H7 (cell line): ENCODE measurements around the gene SUPT5H. TPM values are rescaled to one million over a fixed set of nuclear protein-coding genes. Genes with fewer than 3 reads are reported as not detected.

ENCODE experiments used
- DNase-seq: peaks from one replicate; pipeline ENCODE4 v3.0.0; 2012
- H3K27me3 ChIP-seq: 2 replicates; pipeline ENCODE4 v1.6.0; 2011; ENCODE audit warnings: mild to moderate bottlenecking, low read length; ENCODE audit not compliant: control insufficient read depth, insufficient read depth
- H3K36me3 ChIP-seq: replicated peaks from 2 replicates; pipeline ENCODE4 v1.5.1; 2011; ENCODE audit warnings: low read length; ENCODE audit not compliant: control insufficient read depth, insufficient read depth
- H3K4me3 ChIP-seq: 2 replicates; pipeline ENCODE4 v1.5.1; 2011; ENCODE audit warnings: low read depth, mild to moderate bottlenecking, control low read depth, low read length, moderate library complexity; ENCODE audit not compliant: insufficient read depth
- total RNA-seq: library from RNA; depleted of rRNA; stranded (reverse); fragments of >200 nt; shearing (Covaris generic); gene quantifications from 2 replicates; pipeline ENCODE4 v1.2.3, GENCODE V29; 2014

SUPT5H gene
- total RNA-seq, 1 experiment from 2014 or later: 82.1 TPM

- H3K4me3 ChIP-seq: peak overlapping the region; percentile 87
- H3K36me3 ChIP-seq: peaks cover 18% of the 10 kb centered on the region
- H3K27me3 ChIP-seq: no peaks in the 10 kb centered on the region
- peak; percentile 75 for DNase-seq
Observed at GRCh38 chr19:39413911-39414608, 31.3 kb upstream of the SUPT5H start.

GRCh38 chr19:39415111-39416046 is 30.0 kb upstream of the SUPT5H start:
- peak; percentile 83 for DNase-seq
- H3K4me3 ChIP-seq: no peak overlapping the region
- no peaks in the 10 kb centered on the region for H3K27me3 ChIP-seq
- H3K36me3 ChIP-seq: peaks cover 20% of the 10 kb centered on the region

- Histone ChIP-seq H3K36me3 (peaks cover 24% of the 10 kb centered on the region), H3K27me3 (no peaks in the 10 kb centered on the region), H3K4me3 (no peak overlapping the region)
- DNase-seq: peak; percentile 86
Observed at GRCh38 chr19:39416152-39417120, 28.9 kb upstream of the SUPT5H start.

DNA sequence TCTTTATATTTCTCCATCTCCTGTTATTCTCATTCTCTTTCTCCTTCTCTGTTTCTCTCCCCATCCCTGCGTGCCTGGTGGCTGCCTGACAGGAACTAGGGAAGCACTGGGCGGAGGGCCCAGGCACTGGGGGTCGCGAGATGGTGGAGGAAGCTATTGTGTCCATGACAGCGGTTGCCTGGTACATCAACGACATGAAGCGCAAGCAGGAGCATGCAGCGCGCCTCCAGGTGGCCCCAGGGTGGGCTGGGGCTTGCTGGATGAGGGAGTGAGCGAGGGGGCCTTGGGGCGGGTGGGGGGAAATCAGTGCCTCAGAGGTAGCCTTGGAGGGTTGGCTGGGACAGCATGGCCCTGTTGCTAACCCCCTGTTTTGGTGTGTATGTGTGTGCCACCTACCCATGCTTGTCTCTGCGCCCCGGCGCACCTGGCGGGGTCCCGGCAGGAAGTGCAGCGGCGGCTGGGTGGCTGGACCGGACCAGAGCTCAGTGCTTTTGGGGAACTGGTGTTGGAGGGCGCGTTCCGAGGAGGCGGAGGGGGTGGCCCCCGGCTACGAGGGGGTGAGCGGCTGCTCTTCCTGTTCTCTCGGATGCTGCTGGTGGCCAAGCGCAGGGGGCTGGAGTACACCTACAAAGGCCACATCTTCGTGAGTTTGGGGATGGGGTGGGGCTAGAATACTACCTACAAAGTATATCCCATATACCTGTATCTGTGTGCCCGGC is 27.8 kb upstream of the SUPT5H start:
- Histone ChIP-seq H3K36me3 (peaks cover 28% of the 10 kb centered on the region), H3K27me3 (no peaks in the 10 kb centered on the region), H3K4me3 (no peak overlapping the region)
- DNase-seq: peak; percentile 41

DNA sequence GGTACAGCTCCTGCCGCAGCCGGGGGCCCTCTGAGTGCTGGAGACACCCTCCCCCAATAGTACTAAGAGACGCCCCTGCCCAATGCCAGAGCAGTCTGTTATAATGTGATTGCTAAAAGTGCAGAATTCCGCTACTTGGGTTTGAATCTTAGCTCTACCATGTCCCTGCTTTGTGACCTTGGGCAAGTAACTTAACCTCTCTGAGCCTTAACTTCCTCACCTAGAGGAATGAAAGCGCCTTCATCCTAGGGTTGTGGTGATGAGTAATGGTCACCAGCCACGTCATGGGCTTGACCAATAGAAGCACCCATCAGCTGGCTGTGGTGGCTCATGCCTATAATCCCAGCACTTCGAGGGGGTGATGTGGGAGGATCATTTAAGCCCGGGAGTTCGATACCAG is 26.4 kb upstream of the SUPT5H start:
- DNase-seq: no peak
- H3K36me3 ChIP-seq: peaks cover 35% of the 10 kb centered on the region
- H3K4me3 ChIP-seq: no peak overlapping the region
- H3K27me3 ChIP-seq: no peaks in the 10 kb centered on the region

DNA sequence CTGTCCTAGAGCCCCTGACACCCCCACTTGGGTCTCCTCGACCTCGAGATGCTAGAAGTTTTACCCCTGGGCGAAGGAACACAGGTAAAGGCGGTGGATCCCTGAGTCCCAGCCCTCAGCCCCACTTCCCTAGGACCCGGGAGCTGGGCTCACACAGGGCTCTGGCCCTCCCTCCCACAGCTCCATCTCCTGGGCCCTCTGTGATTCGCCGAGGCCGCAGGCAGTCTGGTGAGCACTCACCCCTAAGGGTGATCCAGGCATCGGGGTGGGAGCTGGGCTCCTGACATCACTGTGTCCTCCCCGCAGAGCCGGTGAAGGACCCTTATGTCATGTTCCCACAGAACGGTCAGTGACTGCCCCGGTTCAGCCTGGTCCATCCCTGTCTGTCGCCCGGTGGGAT is 24.6 kb upstream of the SUPT5H start:
- DNase-seq: peak; percentile 33
- Histone ChIP-seq H3K36me3 (peaks cover 40% of the 10 kb centered on the region), H3K4me3 (no peak overlapping the region), H3K27me3 (no peaks in the 10 kb centered on the region)

- Histone ChIP-seq H3K4me3 (no peak overlapping the region), H3K36me3 (peaks cover 31% of the 10 kb centered on the region)
- DNase-seq: peak; percentile 27
Observed at GRCh38 chr19:39422020-39422419, 23.4 kb upstream of the SUPT5H start.

GRCh38 chr19:39423258-39424086 is 21.9 kb upstream of the SUPT5H start:
- Histone ChIP-seq H3K27me3 (no peaks in the 10 kb centered on the region), H3K4me3 (no peak overlapping the region), H3K36me3 (peaks cover 30% of the 10 kb centered on the region)
- DNase-seq: peak; percentile 39

More at GRCh38 chr19:39422020-39422419, 23.4 kb upstream of the SUPT5H start:
- H3K27me3 ChIP-seq: no peaks in the 10 kb centered on the region

DNA sequence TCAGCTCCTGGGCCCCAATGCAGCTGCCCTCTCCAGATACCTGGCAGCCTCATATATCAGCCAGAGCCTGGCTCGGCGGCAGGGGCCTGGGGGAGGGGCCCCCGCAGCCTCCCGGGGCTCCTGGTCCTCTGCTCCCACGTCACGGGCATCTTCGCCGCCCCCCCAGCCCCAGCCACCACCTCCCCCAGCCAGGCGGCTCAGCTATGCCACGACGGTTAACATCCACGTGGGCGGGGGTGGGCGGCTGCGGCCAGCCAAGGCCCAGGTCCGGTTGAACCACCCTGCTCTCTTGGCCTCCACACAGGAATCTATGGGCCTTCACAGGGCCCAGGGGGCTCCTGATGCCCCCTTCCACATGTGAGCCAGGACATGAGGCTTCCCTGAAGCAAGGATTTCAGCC is 20.4 kb upstream of the SUPT5H start:
- Histone ChIP-seq H3K36me3 (peaks cover 22% of the 10 kb centered on the region), H3K4me3 (no peak overlapping the region), H3K27me3 (no peaks in the 10 kb centered on the region)
- DNase-seq: peak; percentile 59

DNA sequence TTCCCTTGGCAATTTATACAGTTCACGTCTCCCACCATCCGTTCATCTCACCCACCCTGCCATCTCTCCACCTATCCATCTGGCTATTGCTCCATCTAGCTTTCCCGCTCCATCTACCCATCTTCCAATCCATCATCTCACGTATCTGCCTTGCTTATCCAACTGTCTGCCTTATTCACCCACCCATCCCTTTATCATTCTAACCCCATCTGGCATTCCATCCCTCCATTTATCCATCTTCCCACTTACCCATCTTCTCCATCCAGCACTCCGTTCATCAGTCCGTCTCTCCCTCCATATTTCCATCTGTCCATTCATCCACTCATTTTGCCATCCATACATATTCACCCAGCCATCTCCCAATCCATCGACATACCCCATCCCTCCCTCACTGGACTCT is 19.6 kb upstream of the SUPT5H start:
- Histone ChIP-seq H3K36me3 (peaks cover 21% of the 10 kb centered on the region), H3K27me3 (no peaks in the 10 kb centered on the region), H3K4me3 (no peak overlapping the region)
- peak; percentile 28 for DNase-seq

DNA sequence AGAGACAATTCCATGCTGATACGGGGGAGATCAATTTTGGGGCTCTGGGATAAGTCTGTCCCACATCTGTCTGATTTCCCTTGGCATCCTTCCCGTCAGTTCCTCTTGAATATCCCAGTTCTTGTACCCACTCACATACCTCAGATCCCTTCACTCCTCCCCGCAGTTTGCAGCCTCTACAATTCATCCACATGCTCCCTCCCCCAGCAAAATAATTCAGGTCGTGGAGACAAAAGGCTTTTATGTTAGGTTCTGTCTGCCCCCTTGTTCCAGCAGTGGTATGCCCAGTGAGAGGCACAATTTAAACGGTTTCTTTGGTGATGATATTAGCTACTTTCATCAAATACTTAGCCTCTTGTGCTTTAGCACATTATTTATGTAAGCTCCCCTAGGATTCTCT is 19.2 kb upstream of the SUPT5H start:
- DNase-seq: peak; percentile 40
- Histone ChIP-seq H3K27me3 (no peaks in the 10 kb centered on the region), H3K4me3 (no peak overlapping the region), H3K36me3 (peaks cover 19% of the 10 kb centered on the region)

GRCh38 chr19:39427707-39428106 is 17.7 kb upstream of the SUPT5H start:
- H3K4me3 ChIP-seq: no peak overlapping the region
- no peaks in the 10 kb centered on the region for H3K27me3 ChIP-seq
- H3K36me3 ChIP-seq: peaks cover 15% of the 10 kb centered on the region
- DNase-seq: no peak
